Activated CD4-positive, alpha-beta memory T cell treated with anti-CD3 and anti-CD28 coated beads for 36 hours (primary cell): ENCODE measurements around the gene C19orf67. TPM values are rescaled to one million over a fixed set of nuclear protein-coding genes. Genes with fewer than 3 reads are reported as not detected.

Experiments
- CTCF ChIA-PET: fragments of 350-600 bp; sonication (Branson Sonifier 250); formaldehyde crosslinking; loops from one replicate; lab custom pipeline; 2021; ENCODE audit warnings: antibody characterized with exemption, inconsistent platforms; lab: Charles Lee
- POLR2A ChIA-PET: fragments of 350-600 bp; sonication (Branson Sonifier 250); formaldehyde crosslinking; loops from one replicate; lab custom pipeline; 2021; ENCODE audit warnings: antibody characterized with exemption; lab: Charles Lee
- DNase-seq: peaks from one replicate; pipeline ENCODE4 v3.0.0-alpha.2; 2020
- H3K27ac Mint-ChIP-seq: one replicate; pipeline ENCODE4 v1.8.0; 2021; ENCODE audit warnings: mixed read lengths
- H3K27me3 Mint-ChIP-seq: one replicate; pipeline ENCODE4 v1.8.0; 2021; ENCODE audit warnings: mixed read lengths
- H3K36me3 Mint-ChIP-seq: one replicate; pipeline ENCODE4 v1.8.0; 2021; ENCODE audit warnings: mixed read lengths
- H3K4me1 Mint-ChIP-seq: one replicate; pipeline ENCODE4 v1.8.0; 2021; ENCODE audit warnings: low read depth, mixed read lengths
- H3K4me3 Mint-ChIP-seq: one replicate; pipeline ENCODE4 v1.8.0; 2021; ENCODE audit warnings: mild to moderate bottlenecking, mixed read lengths
- H3K9me3 Mint-ChIP-seq: one replicate; pipeline ENCODE4 v1.8.0; 2021; ENCODE audit warnings: mixed read lengths
- intact Hi-C: fragments of 100-400 bp; cut with micrococcal nuclease; formaldehyde crosslinking; loops from one replicate; pipeline ENCODE4 v1.15.1; 2023
- total RNA-seq, 2 experiments: library from RNA; stranded (reverse); gene quantifications; one replicate each; pipeline ENCODE4 v1.2.3, GENCODE V29; 2021

The C19orf67 gene
- total RNA-seq, 2 experiments from 2014 or later = not detected

- no peaks in the 10 kb centered on the region for H3K9me3 Mint-ChIP-seq
- peaks cover 3% of the 10 kb centered on the region for H3K36me3 Mint-ChIP-seq
- no peaks in the 10 kb centered on the region for H3K27me3 Mint-ChIP-seq
- peaks cover 35% of the 10 kb centered on the region for H3K4me1 Mint-ChIP-seq
- ChIA-PET CTCF (interaction anchor here (3.6 to 5.0 kb wide), 2 partner anchors 20 to 235 kb away, joined by 20 to 37 read pairs; partner anchors contain the start of gene ASF1B), POLR2A (interaction anchor here (0.7 to 1.3 kb wide), 2 partner anchors 20 to 110 kb away, joined by 3 to 4 read pairs; no protein-coding TSS in a partner anchor)
- H3K27ac Mint-ChIP-seq = no peak overlapping the region
- peak; percentile 31 for DNase-seq
- H3K4me3 Mint-ChIP-seq = peak overlapping the region; percentile 79
- intact Hi-C loops = loop anchor here (1.0 to 5.0 kb wide), 3 partner anchors 19 to 35 kb away; partner anchors contain the start of gene ASF1B
Measured at GRCh38 chr19:14116918-14117578, 31.5 kb upstream of the C19orf67 start.

- no peaks in the 10 kb centered on the region for H3K9me3 Mint-ChIP-seq
- peaks cover 37% of the 10 kb centered on the region for H3K4me1 Mint-ChIP-seq
- ChIA-PET CTCF (interaction anchor here (1.2 to 5.0 kb wide), 3 partner anchors 20 to 242 kb away, joined by 3 to 37 read pairs (median 20); partner anchors contain the start of gene ASF1B), POLR2A (no interaction called here)
- no peak for DNase-seq
- intact Hi-C loops = loop anchor here (5.0 kb wide), 1 partner anchor 34 kb away; no protein-coding TSS in a partner anchor
- no peak overlapping the region for H3K27ac Mint-ChIP-seq
- H3K27me3 Mint-ChIP-seq = no peaks in the 10 kb centered on the region
- peak overlapping the region; percentile 79 for H3K4me3 Mint-ChIP-seq
- peaks cover 3% of the 10 kb centered on the region for H3K36me3 Mint-ChIP-seq
Measured at GRCh38 chr19:14116525-14116917, 30.9 kb upstream of the C19orf67 start.

GRCh38 chr19:14115756-14116155, 30.2 kb upstream of the C19orf67 start:
- DNase-seq = no peak
- CTCF ChIA-PET = interaction anchor here (0.6 to 5.0 kb wide), 18 partner anchors 12 to 316 kb away, joined by 3 to 37 read pairs (median 4); partner anchors contain the start of genes ASF1B, IL27RA and MISP3
- no peaks in the 10 kb centered on the region for H3K27me3 Mint-ChIP-seq
- POLR2A ChIA-PET = no interaction called here
- no peak overlapping the region for H3K27ac Mint-ChIP-seq
- H3K9me3 Mint-ChIP-seq = no peaks in the 10 kb centered on the region
- intact Hi-C loops = loop anchor here (1.0 to 5.0 kb wide), 2 partner anchors 33 to 235 kb away; no protein-coding TSS in a partner anchor
- H3K36me3 Mint-ChIP-seq = peaks cover 3% of the 10 kb centered on the region
- H3K4me1 Mint-ChIP-seq = peaks cover 37% of the 10 kb centered on the region
- H3K4me3 Mint-ChIP-seq = no peak overlapping the region

GRCh38 chr19:14114854-14115253, 29.3 kb upstream of the C19orf67 start:
- intact Hi-C loops = loop anchor here (1.0 to 5.0 kb wide), 2 partner anchors 33 to 235 kb away; no protein-coding TSS in a partner anchor
- peak; percentile 75 for DNase-seq
- Mint-ChIP-seq H3K4me3 (no peak overlapping the region), H3K9me3 (no peaks in the 10 kb centered on the region), H3K27ac (no peak overlapping the region), H3K4me1 (peaks cover 37% of the 10 kb centered on the region), H3K36me3 (peaks cover 3% of the 10 kb centered on the region), H3K27me3 (no peaks in the 10 kb centered on the region)
- ChIA-PET POLR2A (no interaction called here), CTCF (interaction anchor here (0.6 to 5.0 kb wide), 25 partner anchors 8 to 262 kb away, joined by 3 to 37 read pairs (median 4); partner anchors contain the start of genes ASF1B, IL27RA and MISP3)

- H3K27me3 Mint-ChIP-seq = no peaks in the 10 kb centered on the region
- no peak overlapping the region for H3K4me3 Mint-ChIP-seq
- no peak for DNase-seq
- H3K9me3 Mint-ChIP-seq = no peaks in the 10 kb centered on the region
- ChIA-PET CTCF (interaction anchor here (0.6 to 5.0 kb wide), 24 partner anchors 8 to 251 kb away, joined by 3 to 37 read pairs (median 4); partner anchors contain the start of genes ASF1B and IL27RA), POLR2A (no interaction called here)
- H3K27ac Mint-ChIP-seq = no peak overlapping the region
- peaks cover 37% of the 10 kb centered on the region for H3K4me1 Mint-ChIP-seq
- intact Hi-C loops = no loop called here
- H3K36me3 Mint-ChIP-seq = peaks cover 3% of the 10 kb centered on the region
Measured at GRCh38 chr19:14114439-14114838, 28.9 kb upstream of the C19orf67 start.

GRCh38 chr19:14113762-14114414, 28.3 kb upstream of the C19orf67 start:
- H3K27ac Mint-ChIP-seq = no peak overlapping the region
- intact Hi-C loops = no loop called here
- POLR2A ChIA-PET = interaction anchor here (1.0 kb wide), 1 partner anchor 32 kb away, joined by 3 read pairs; no protein-coding TSS in a partner anchor
- no peaks in the 10 kb centered on the region for H3K36me3 Mint-ChIP-seq
- peaks cover 34% of the 10 kb centered on the region for H3K4me1 Mint-ChIP-seq
- no peak overlapping the region for H3K4me3 Mint-ChIP-seq
- CTCF ChIA-PET = interaction anchor here (0.5 to 5.0 kb wide), 22 partner anchors 9 to 864 kb away, joined by 3 to 37 read pairs (median 4); partner anchors contain the start of gene ASF1B
- H3K27me3 Mint-ChIP-seq = no peaks in the 10 kb centered on the region
- no peaks in the 10 kb centered on the region for H3K9me3 Mint-ChIP-seq
- DNase-seq = peak; percentile 65

- ChIA-PET CTCF (interaction anchor here (1.4 to 1.5 kb wide), 2 partner anchors 11 to 43 kb away, joined by 3 to 5 read pairs; no protein-coding TSS in a partner anchor), POLR2A (interaction anchor here (1.0 kb wide), 1 partner anchor 31 kb away, joined by 3 read pairs; no protein-coding TSS in a partner anchor)
- H3K9me3 Mint-ChIP-seq = no peaks in the 10 kb centered on the region
- no peaks in the 10 kb centered on the region for H3K27me3 Mint-ChIP-seq
- intact Hi-C loops = no loop called here
- H3K36me3 Mint-ChIP-seq = no peaks in the 10 kb centered on the region
- H3K4me3 Mint-ChIP-seq = no peak overlapping the region
- H3K4me1 Mint-ChIP-seq = peaks cover 29% of the 10 kb centered on the region
- DNase-seq = no peak
- no peak overlapping the region for H3K27ac Mint-ChIP-seq
Measured at GRCh38 chr19:14112809-14113385, 27.3 kb upstream of the C19orf67 start.

- no peak for DNase-seq
- H3K4me1 Mint-ChIP-seq = peaks cover 29% of the 10 kb centered on the region
- H3K9me3 Mint-ChIP-seq = no peaks in the 10 kb centered on the region
- intact Hi-C loops = no loop called here
- ChIA-PET CTCF (interaction anchor here (1.4 kb wide), 1 partner anchor 11 kb away, joined by 3 read pairs; no protein-coding TSS in a partner anchor), POLR2A (no interaction called here)
- no peaks in the 10 kb centered on the region for H3K27me3 Mint-ChIP-seq
- H3K27ac Mint-ChIP-seq = no peak overlapping the region
- H3K4me3 Mint-ChIP-seq = no peak overlapping the region
- no peaks in the 10 kb centered on the region for H3K36me3 Mint-ChIP-seq
Measured at GRCh38 chr19:14112051-14112808, 26.6 kb upstream of the C19orf67 start.

- Mint-ChIP-seq H3K4me1 (peaks cover 26% of the 10 kb centered on the region), H3K27ac (no peak overlapping the region), H3K36me3 (no peaks in the 10 kb centered on the region), H3K4me3 (no peak overlapping the region), H3K27me3 (no peaks in the 10 kb centered on the region), H3K9me3 (no peaks in the 10 kb centered on the region)
- no peak for DNase-seq
- CTCF ChIA-PET = no interaction called here
- POLR2A ChIA-PET = no interaction called here
- intact Hi-C loops = no loop called here
Measured at GRCh38 chr19:14111486-14111885, 25.9 kb upstream of the C19orf67 start.

GRCh38 chr19:14110650-14111049, 25.1 kb upstream of the C19orf67 start:
- peaks cover 18% of the 10 kb centered on the region for H3K4me1 Mint-ChIP-seq

More at GRCh38 chr19:14110650-14111049, 25.1 kb upstream of the C19orf67 start:
- intact Hi-C loops = no loop called here
- Mint-ChIP-seq H3K36me3 (no peaks in the 10 kb centered on the region), H3K4me3 (no peak overlapping the region), H3K9me3 (no peaks in the 10 kb centered on the region), H3K27me3 (no peaks in the 10 kb centered on the region), H3K27ac (no peak overlapping the region)
- DNase-seq = no peak
- ChIA-PET CTCF (interaction anchor here (1.2 kb wide), 1 partner anchor 26 kb away, joined by 4 read pairs; the partner anchor contains the start of gene ASF1B), POLR2A (interaction anchor here (0.7 kb wide), 1 partner anchor 538 kb away, joined by 3 read pairs; no protein-coding TSS in a partner anchor)
